H54 (cell line): Measurements from ENCODE around the gene UBR2.

Source experiments
- DNase-seq: peaks from one replicate; pipeline ENCODE4 v3.0.0; 2011; ENCODE audit warnings: low spot score, mixed read lengths; ENCODE audit not compliant: insufficient read length
- FAIRE-seq: peaks from 3 replicates; lab custom pipeline; 2011; peaks lifted over from hg19 to GRCh38; lab: Jason Lieb, UNC
- POLR2A ChIP-seq: IDR thresholded peaks from 2 replicates; pipeline ENCODE4 v1.6.1; 2011; ENCODE audit warnings: low read depth, mild to moderate bottlenecking, low read length

UBR2 gene

DNA sequence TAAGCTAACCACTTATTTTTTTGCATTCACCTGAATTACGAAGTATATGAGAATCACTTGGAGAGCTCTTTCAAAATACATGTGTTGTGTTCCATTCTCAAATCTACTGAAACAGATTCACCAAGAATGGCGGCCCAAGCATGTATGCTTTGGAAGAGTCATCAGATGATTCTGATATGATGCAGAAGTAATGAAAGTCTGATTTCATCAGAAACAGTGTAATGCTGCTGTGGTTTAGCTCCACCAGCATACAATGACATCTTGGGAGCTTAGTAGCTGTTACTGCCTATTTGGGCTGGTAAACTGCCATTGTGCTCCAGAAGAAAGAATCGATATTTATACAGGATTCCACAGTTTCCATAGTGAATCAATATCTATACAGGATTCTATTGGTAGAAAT lies 52.9 kb downstream of the UBR2 start:
- FAIRE-seq = peak; percentile 36
- no peak for TF ChIP-seq POLR2A
- DNase-seq = no peak

DNA sequence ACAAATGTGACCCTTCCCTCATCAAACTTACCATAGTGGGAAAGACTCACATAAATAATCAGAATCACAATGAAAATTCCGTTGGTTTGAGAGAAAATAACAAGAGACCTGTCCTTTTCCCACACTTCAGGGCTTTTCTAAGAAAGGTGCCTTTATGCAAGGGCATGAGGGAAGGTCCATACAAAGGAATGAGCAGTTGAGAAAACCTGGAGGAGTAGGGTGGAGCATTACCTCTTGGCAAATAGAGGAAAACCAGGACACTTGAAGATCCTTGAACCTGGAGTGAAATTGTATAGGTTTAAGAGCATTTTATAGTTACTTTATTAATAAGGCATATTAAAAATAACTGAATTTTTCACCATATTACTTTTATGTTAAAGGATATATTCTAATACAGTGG lies 54.3 kb downstream of the UBR2 start:
- FAIRE-seq (no peak), DNase-seq (no peak)
- TF ChIP-seq POLR2A = no peak

DNA sequence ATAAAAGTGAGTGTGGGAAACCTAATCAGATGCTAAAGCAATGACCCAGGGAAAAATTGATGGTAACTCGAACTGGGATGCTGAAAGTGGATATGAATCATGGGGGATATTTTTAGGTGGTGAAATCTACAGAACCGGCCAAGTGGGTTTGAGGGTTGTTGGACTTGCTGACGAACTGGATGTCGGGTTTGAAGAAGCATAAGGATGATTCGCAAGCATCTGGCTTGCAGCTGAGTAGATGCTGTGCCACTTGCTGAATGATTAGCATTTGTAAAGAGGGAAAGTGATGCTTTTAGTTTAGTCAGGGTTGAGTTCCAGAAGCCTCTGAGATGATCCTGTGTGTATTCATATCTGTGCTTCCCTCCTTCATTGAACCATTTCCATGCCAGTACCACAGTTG lies 54.9 kb downstream of the UBR2 start:
- no peak for DNase-seq
- no peak for FAIRE-seq
- no peak for TF ChIP-seq POLR2A

DNA sequence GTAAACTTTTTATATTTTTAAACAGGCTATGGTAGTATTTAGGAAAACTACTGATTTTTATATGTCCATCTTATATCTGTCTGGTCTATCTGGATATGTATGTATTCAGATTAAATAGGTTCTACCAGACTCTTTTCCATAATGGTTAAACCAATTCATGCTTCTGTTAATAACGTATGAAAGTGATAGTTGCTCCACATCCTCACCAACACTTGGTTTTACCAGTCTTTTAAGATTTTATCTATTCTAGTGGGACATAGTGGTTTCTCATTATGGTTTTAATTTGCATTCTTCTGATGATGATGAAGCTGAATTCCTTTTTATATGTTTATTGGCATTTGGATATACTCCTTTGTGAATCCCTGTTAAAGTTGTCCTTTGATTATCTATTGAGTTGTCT lies 56.1 kb downstream of the UBR2 start:
- DNase-seq = no peak
- no peak for FAIRE-seq
- TF ChIP-seq POLR2A = no peak

DNA sequence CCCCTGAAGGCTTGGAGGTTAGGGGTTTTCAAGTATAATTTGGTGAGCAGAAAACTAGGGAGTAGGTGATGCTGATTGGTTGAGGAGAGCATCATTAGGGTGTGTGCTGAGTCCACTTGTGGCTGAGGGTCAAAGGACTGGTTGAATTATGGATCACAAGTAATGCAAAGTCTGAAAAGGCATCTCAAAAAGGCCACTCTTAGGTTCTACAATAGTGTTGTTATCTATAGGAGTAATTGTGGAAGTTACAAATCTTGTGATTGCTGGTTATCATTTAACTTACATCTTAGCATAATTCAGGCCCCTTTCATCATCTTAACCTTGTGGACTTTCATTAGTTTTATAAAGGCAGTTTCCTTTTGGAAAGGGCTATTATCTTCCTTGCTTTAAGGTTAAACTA lies 60.8 kb downstream of the UBR2 start:
- no peak for FAIRE-seq
- no peak for DNase-seq
- TF ChIP-seq POLR2A = no peak

DNA sequence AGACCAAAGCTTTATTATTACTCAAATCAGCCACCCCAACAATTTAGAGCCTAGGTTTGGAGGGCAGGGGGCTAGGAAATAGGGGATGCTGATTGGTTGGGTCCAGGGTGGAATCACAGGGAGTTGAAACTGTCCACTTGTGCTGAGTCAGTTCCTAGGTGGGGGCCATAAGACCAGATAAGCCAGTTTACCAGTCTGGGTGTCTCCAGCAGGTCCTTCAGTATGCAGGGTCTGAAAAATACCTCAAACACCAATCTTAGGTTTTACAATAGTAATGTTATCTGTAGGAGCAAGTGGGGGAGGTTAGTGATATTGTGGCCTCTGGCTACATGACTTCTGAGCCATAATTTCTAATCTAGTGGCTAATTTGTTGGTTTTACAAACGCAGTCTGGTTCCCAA lies 63.2 kb downstream of the UBR2 start:
- DNase-seq = no peak
- no peak for TF ChIP-seq POLR2A
- FAIRE-seq = no peak

DNA sequence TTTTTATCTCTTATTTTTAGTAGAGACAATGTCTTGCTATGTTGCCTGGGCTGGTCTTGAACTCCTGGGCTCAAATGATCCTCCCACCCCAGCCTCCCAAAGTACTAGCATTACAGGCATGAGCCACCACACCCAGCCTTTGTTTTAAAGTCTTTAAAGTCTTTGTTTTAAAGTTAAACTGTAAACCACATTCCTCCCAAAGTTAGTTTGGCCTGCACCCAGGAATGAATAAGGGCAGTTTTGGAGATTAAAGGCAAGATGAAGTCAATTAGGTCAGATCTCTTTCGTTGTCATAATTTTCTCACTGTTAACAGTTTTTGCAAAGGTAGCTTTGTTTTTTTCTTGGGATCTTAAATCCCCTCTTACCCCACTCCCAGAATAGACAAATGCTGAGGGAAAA lies 63.8 kb downstream of the UBR2 start:
- no peak for TF ChIP-seq POLR2A
- FAIRE-seq = no peak
- DNase-seq = no peak

DNA sequence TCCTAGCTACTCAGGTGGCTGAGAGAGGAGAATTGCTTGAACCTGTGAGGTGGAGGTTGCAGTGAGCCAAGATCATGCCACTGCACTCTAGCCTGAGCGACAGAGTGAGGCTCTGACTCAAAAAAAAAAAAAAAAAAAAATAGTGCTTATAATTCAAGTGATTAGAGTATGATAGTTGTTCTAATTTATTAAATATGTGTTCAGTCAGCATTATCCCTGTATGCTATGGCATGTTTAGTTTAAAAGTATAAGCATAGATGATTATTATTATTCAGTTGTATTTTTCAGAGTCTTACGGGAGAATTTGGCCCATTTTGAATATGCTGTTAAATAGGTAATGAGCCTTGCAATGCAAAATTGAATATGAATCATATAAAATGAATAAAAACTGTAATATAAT lies 64.8 kb downstream of the UBR2 start:
- no peak for FAIRE-seq
- TF ChIP-seq POLR2A = no peak
- DNase-seq = no peak

DNA sequence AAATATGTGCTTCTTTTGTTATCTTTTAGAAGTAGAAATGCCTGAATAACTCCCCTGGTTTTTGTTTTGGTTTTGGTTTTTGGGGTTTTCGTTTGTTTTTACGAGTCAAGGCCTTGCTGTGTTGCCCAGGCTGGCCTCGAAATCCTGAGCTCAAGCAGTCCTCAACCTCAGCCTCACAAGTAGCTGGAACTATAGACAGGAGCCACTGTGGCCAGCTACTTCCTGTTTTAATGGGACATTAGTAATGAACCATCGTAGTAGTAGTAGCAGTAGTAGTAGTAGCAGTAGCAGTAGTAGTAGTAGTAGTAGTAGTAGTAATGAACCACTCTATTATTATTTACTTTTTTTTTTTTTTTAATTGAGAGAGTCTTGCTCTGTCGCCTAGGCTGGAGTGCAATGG lies 66.0 kb downstream of the UBR2 start:
- no peak for TF ChIP-seq POLR2A
- FAIRE-seq = no peak
- no peak for DNase-seq

DNA sequence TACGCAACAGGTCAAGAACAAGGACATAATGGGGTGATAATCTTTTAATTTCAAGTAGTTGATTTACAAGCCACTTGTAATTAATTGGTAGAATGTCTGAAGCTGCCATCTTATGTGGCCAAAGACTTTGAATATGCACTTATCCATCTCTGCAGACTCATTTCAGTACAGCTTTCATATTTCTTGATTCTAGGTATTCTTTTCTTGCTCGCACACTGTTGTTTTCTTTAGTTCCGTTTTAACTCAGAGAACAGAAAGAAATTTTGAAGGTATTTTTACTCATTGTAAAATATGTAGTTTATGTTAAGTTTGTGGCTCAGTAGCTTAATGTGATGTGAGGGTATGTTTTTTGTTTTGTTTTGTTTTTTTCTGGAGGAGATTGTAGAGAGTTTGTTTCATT lies 73.9 kb downstream of the UBR2 start:
- TF ChIP-seq POLR2A = no peak
- FAIRE-seq = no peak
- DNase-seq = no peak

DNA sequence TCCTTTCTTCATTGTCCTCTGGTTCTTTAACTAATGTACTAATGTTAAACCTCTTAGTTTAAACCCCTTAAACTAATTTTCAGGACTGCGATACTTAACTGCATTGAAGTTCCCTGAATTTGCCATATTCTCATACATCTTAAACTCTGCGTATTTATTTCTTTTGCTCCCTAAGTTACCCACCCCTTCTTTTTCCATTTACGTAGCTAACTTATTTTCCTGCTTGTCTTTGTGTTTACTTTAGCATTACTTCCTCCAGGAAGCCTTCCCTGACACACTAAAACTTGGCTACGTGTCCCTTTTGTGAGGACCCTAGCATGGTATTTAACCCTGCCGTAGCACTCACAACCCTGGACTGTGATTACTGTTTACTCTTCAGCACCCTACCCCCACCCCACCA lies 79.0 kb downstream of the UBR2 start:
- no peak for DNase-seq
- no peak for FAIRE-seq
- no peak for TF ChIP-seq POLR2A

DNA sequence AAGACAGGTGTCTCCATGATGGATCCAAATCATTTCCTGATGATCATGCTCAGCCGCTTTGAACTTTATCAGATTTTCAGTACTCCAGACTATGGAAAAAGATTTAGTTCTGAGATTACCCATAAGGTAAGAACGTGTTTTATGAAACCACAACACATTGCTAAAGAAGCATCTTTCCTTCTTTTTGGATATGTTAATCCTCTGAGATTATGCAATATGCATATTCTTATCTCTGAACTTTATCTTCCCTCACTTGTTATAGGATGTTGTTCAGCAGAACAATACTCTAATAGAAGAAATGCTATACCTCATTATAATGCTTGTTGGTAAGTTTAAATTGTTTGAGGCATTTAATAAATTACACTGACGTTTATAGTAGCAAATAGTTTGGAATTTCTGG lies 80.4 kb downstream of the UBR2 start:
- no peak for TF ChIP-seq POLR2A
- FAIRE-seq = no peak
- DNase-seq = no peak

DNA sequence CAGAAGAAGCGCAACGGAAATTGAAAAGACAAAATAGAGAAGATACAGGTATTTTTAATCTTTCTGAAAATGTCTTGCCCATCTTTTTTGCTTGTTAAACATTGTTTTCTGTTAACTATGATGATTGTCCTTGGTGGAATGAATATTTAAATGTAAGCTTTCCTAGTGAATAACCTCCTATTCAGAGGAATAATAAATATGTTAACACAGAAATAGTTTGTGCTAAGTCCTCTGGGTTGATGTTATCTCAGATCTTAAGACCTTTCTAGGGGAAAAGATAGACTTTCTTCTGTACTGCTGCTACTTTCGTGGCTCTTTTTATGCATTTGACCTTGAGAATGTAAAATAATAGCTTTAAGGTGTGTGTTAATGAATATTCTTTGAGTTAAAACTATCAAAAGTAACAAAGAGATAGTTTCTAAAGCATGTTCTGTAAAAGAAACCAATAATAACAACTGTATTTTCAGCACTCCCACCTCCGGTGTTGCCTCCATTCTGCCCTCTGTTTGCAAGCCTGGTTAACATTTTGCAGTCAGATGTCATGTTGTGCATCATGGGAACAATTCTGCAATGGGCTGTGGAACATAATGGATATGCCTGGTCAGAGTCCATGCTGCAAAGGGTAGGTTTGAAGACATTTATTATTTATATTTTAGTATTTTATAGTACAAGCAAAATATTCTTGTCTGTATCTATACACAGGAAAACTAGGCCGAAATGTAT lies 88.4 kb downstream of the UBR2 start:
- FAIRE-seq = no peak
- no peak for DNase-seq
- no peak for TF ChIP-seq POLR2A

DNA sequence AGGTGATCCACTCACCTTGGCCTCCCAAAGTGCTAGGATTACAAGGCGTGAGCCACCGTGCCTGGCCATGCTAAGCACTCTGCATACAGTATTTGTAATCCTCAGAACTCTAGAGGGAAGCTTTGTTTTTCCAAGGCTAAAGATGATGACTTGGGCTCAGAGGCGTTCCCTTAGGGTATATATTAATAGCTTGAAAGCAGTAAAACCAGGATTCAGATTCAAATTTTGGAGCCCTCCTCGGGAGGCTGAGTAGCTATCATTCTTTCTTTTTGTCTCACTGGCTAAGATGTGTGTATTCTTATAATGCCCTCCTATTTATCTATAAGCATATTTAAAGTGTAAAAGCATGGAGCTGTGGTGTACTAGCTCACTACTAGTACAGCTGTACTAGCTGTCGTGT lies 90.0 kb downstream of the UBR2 start:
- TF ChIP-seq POLR2A = no peak
- DNase-seq (no peak), FAIRE-seq (no peak)

DNA sequence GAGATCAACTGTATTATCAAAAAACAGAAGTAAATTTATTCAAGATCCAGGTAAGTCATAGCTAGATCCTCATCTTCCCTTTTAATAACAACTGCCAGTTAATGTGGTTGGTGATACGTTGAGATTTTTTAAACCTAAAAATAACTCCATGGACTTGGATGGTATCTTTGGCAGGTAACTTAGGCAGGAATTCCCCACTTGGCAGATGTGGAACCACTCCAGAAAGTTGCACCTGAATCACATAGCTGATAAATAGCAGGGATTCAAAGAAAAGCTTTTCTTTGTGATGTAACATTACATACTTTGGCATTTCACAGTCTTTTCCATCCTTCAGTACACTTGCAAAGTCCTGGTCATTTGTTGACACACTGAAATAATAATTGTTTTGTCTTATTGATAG lies 96.0 kb downstream of the UBR2 start:
- DNase-seq (no peak), FAIRE-seq (no peak)
- no peak for TF ChIP-seq POLR2A
